ENCODE results near the gene ADAP1. TPM values are rescaled to one million over a fixed set of nuclear protein-coding genes. Genes with fewer than 3 reads are reported as not detected.
"Not testable (repeated sequence)": the region's sequence is repeated elsewhere in the genome, so short reads cannot be mapped to it uniquely, and the experiment has no call there.

The ADAP1 gene
- total RNA-seq, 2 experiments from 2014 or later, result 14.1 to 16.1 TPM

DNA sequence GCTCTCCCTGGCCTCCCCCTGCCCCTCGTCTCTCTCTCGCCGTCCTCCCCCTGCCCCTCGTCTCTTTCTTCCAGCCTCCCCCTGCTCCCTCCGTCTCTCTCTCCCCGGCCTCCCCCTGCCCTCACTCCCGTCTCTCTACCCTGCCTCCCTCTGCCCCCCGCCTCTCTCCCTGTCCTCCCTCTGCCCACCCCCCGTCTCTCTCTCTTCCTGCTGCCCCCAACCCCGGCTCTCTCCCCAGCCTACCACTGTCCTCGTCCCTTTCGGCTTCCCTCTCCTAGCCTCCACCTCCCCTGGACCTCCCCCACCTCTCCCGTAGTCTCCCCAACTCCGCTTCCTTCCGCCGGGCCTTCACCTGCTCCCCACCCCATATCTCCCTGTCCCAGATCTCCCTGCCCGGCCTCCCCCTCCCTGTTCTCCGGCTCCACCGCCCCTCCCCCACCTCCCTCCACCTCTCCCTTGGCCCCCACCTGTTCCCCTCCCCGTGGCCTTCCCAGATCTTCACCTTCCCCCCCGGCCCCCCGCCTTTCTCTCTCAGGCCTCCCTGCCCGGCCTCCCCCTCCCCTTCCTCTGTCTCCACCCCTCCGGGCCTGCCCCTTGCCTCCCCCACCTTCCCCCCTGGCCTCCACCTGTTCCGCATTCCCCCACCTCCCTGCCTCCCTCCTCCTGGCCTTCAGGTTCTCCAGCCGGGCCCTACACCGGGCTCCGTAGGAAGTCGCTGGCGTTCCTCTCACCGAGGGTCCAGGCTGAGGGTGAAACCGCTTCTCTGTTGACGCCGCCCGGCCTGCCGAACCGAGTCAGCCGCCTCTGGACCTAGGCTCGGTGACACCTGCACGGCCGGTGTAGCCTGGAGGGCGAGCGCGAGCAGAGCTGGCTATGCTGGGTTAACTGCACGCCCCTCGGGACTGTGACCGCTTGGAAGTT is 76.9 kb downstream of the ADAP1 start:
- peak overlapping the region; percentile 95 for H3K4me3 Mint-ChIP-seq
- no peaks in the 10 kb centered on the region for H3K9me3 Mint-ChIP-seq
- intact Hi-C loops (cut with micrococcal nuclease), result loop anchor here (2.0 to 10.0 kb wide), 5 partner anchors 53 to 729 kb away; no protein-coding TSS in a partner anchor

GRCh38 chr7:876972-877311 is 77.5 kb downstream of the ADAP1 start:
- H3K9me3 Mint-ChIP-seq, result no peaks in the 10 kb centered on the region
- intact Hi-C loops (cut with micrococcal nuclease), result loop anchor here (1.0 to 10.0 kb wide), 8 partner anchors 45 to 728 kb away; partner anchors contain the start of genes COX19 and SUN1
- peaks cover 18% of the 10 kb centered on the region for H3K36me3 Mint-ChIP-seq
- POLR2A ChIA-PET, result interaction anchor here (1.0 to 2.0 kb wide), 2 partner anchors 46 to 98 kb away, joined by 4 to 6 read pairs; partner anchors contain the start of gene COX19
- H3K4me1 Mint-ChIP-seq (ENCODE audit: low read depth), result peaks cover 33% of the 10 kb centered on the region
- no peak for DNase-seq
- H3K27ac Mint-ChIP-seq, result peak overlapping the region; percentile 84
- no peaks in the 10 kb centered on the region for H3K27me3 Mint-ChIP-seq
- CTCF ChIA-PET, result interaction anchor here (2.7 kb wide), 1 partner anchor 91 kb away, joined by 10 read pairs; no protein-coding TSS in a partner anchor
- peak overlapping the region; percentile 95 for H3K4me3 Mint-ChIP-seq

More for the DNA sequence above, 76.9 kb downstream of the ADAP1 start:
- Mint-ChIP-seq H3K4me1 (ENCODE audit: low read depth) (peaks cover 36% of the 10 kb centered on the region), H3K27me3 (no peaks in the 10 kb centered on the region), H3K36me3 (peaks cover 14% of the 10 kb centered on the region), H3K27ac (peak overlapping the region; percentile 84)
- peak; percentile 38 for DNase-seq
- ChIA-PET POLR2A (interaction anchor here (1.0 to 2.0 kb wide), 2 partner anchors 46 to 97 kb away, joined by 4 to 6 read pairs; partner anchors contain the start of gene COX19), CTCF (interaction anchor here (1.0 to 2.7 kb wide), 2 partner anchors 92 to 299 kb away, joined by 3 to 10 read pairs; no protein-coding TSS in a partner anchor)

DNA sequence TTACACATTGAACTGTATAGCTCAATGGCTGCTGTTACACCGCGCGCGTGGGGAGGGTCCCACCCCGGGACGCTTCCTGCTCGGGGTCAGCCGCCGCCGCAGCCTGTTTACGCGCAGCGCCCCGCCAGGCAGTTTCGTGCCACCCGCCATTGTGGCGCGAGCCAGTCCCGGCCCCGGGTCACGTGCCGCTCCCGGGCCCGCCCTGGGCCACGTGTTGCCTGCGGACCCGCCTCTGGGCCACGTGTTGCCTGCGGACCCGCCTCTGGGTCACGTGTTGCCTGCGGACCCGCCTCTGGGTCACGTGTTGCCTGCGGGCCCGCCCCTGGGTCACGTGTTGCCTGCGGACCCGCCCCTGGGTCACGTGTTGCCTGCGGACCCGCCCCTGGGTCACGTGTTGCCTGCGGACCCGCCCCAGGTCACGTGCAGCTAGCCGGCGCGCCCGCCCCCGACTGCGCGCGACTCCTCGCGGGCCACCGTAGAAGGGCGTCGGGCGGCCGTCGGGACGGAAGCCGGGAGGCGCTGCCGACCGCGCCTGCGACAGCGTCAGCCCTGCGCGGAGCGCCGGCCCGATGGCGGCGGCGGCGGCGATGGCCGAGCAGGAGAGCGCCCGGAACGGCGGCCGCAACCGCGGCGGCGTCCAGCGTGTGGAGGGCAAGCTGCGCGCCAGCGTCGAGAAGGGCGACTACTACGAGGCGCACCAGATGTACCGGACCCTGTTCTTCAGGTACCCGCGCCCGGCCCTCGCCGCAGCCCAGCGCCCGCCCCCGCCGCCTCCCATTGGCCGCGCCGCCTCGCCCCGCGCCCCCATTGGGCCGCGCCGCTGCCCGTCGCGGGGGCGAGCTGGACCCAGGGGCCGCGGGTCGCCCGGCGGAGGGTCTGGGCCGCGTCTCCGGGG is 78.2 kb downstream of the ADAP1 start, which contains the start of gene GET4:
TSS of gene GET4 (plus strand) at position 478 of the 895 bp plus-strand sequence. CDS start at position 570, 92 bp downstream.
- H3K4me1 Mint-ChIP-seq (ENCODE audit: low read depth), result peaks cover 30% of the 10 kb centered on the region
- peak within 1 kb of the TSS; percentile 84 for H3K27ac Mint-ChIP-seq
- ChIA-PET POLR2A (interaction anchor here (0.7 to 2.0 kb wide), 6 partner anchors 44 to 1554 kb away, joined by 3 to 6 read pairs (median 4); partner anchors contain the start of gene COX19), CTCF (interaction anchor here (0.9 to 2.7 kb wide), 6 partner anchors 43 to 555 kb away, joined by 3 to 10 read pairs (median 4); no protein-coding TSS in a partner anchor)
- peaks cover 18% of the 10 kb centered on the region for H3K36me3 Mint-ChIP-seq
- H3K4me3 Mint-ChIP-seq, result peak within 1 kb of the TSS; percentile 95
- DNase-seq, result peak; percentile 96
- no peaks in the 10 kb centered on the region for H3K27me3 Mint-ChIP-seq
- H3K9me3 Mint-ChIP-seq, result no peaks in the 10 kb centered on the region
- intact Hi-C loops (cut with micrococcal nuclease), result loop anchor here (1.0 to 10.0 kb wide), 8 partner anchors 44 to 728 kb away; partner anchors contain the start of genes COX19 and SUN1

DNA sequence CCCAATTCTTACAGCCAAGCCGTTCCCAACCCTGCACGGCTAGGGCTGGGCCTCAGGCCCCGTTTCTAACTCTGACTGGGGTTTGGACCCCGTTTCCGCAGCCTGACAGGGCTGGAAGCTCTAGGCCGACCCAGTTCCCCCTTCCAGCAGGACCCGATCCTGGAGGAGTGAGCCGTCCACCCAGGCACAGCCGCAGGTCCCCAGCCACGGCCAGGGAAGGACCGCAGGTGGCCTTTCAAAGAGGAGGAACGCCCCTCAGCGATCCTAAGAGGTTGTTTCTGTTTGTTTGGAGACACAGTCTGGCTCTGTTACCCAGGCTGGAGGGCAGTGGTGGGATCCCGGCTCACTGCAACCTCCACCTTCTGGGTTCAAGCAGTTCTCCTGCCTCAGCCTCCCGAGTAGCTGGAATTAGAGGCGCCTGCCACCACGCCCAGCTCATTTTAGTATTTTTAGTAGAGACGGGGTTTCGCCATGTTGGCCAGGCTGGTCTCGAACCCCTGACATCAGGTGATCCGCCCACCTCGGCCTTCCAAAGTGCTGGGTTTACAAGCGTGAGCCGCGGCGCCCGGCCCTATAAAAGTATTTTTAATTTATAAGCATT is 78.9 kb downstream of the ADAP1 start:
- ChIA-PET POLR2A (interaction anchor here (0.7 to 2.0 kb wide), 6 partner anchors 44 to 1555 kb away, joined by 3 to 6 read pairs (median 4); no protein-coding TSS in a partner anchor), CTCF (interaction anchor here (0.6 to 2.7 kb wide), 8 partner anchors 42 to 554 kb away, joined by 3 to 10 read pairs (median 4); no protein-coding TSS in a partner anchor)
- H3K27ac Mint-ChIP-seq, result peak overlapping the region; percentile 45
- H3K9me3 Mint-ChIP-seq, result no peaks in the 10 kb centered on the region
- peaks cover 29% of the 10 kb centered on the region for H3K4me1 Mint-ChIP-seq (ENCODE audit: low read depth)
- no peak for DNase-seq
- intact Hi-C loops (cut with micrococcal nuclease), result loop anchor here (1.0 to 10.0 kb wide), 8 partner anchors 43 to 727 kb away; partner anchors contain the start of genes COX19 and SUN1
- no peaks in the 10 kb centered on the region for H3K27me3 Mint-ChIP-seq
- peak overlapping the region; percentile 8 for H3K4me3 Mint-ChIP-seq
- H3K36me3 Mint-ChIP-seq, result peaks cover 20% of the 10 kb centered on the region

DNA sequence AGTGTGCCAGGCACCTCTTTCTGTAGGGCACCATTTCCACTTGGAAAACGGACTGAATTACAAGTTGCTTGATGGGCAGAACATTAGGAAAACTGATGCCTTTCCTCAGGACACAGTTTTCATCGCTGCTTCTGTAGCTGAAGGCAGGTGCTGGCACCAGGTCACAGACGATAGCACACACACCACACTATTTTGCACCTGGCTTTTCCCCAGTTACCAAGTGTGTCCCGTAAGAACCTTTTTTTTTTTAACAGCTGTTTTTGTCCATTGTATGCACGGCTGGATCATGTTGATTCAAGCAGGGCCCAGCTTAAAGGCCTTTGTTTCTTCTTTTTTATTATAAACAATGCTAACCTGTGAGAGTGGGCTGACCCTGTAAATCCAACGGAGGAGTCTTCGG is 79.4 kb downstream of the ADAP1 start:
- no peak overlapping the region for H3K4me3 Mint-ChIP-seq
- no peaks in the 10 kb centered on the region for H3K9me3 Mint-ChIP-seq
- POLR2A ChIA-PET, result interaction anchor here (1.0 to 2.0 kb wide), 5 partner anchors 43 to 272 kb away, joined by 3 to 6 read pairs (median 3); no protein-coding TSS in a partner anchor
- H3K36me3 Mint-ChIP-seq, result peaks cover 22% of the 10 kb centered on the region
- peaks cover 25% of the 10 kb centered on the region for H3K4me1 Mint-ChIP-seq (ENCODE audit: low read depth)
- CTCF ChIA-PET, result interaction anchor here (0.6 to 2.7 kb wide), 8 partner anchors 42 to 553 kb away, joined by 3 to 10 read pairs (median 4); no protein-coding TSS in a partner anchor
- intact Hi-C loops (cut with micrococcal nuclease), result loop anchor here (5.0 to 10.0 kb wide), 2 partner anchors 273 to 550 kb away; no protein-coding TSS in a partner anchor
- H3K27me3 Mint-ChIP-seq, result no peaks in the 10 kb centered on the region
- peak overlapping the region; percentile 45 for H3K27ac Mint-ChIP-seq
- DNase-seq, result no peak

GRCh38 chr7:874031-874749 is 80.3 kb downstream of the ADAP1 start:
- no peak for DNase-seq
- peak overlapping the region; percentile 70 for H3K27ac Mint-ChIP-seq
- CTCF ChIA-PET, result interaction anchor here (0.6 to 4.3 kb wide), 27 partner anchors 8 to 556 kb away, joined by 3 to 100 read pairs (median 5); partner anchors contain the start of genes PRKAR1B and SUN1
- peaks cover 23% of the 10 kb centered on the region for H3K4me1 Mint-ChIP-seq (ENCODE audit: low read depth)
- POLR2A ChIA-PET, result interaction anchor here (1.4 to 1.6 kb wide), 3 partner anchors 42 to 90 kb away, joined by 3 to 9 read pairs (median 5); partner anchors contain the start of gene SUN1
- no peak overlapping the region for H3K4me3 Mint-ChIP-seq
- peaks cover 26% of the 10 kb centered on the region for H3K36me3 Mint-ChIP-seq
- intact Hi-C loops (cut with micrococcal nuclease), result loop anchor here (10.0 kb wide), 1 partner anchor 549 kb away; no protein-coding TSS in a partner anchor
- H3K27me3 Mint-ChIP-seq, result no peaks in the 10 kb centered on the region
- no peaks in the 10 kb centered on the region for H3K9me3 Mint-ChIP-seq

- peaks cover 21% of the 10 kb centered on the region for H3K4me1 Mint-ChIP-seq (ENCODE audit: low read depth)
- intact Hi-C loops (cut with micrococcal nuclease), result loop anchor here (1.0 to 10.0 kb wide), 3 partner anchors 42 to 549 kb away; no protein-coding TSS in a partner anchor
- CTCF ChIA-PET, result interaction anchor here (0.6 to 4.3 kb wide), 29 partner anchors 9 to 555 kb away, joined by 3 to 100 read pairs (median 4); partner anchors contain the start of genes ADAP1, COX19, PRKAR1B and SUN1
- peak overlapping the region; percentile 70 for H3K27ac Mint-ChIP-seq
- H3K9me3 Mint-ChIP-seq, result no peaks in the 10 kb centered on the region
- no peak overlapping the region for H3K4me3 Mint-ChIP-seq
- POLR2A ChIA-PET, result interaction anchor here (1.1 to 1.6 kb wide), 3 partner anchors 41 to 102 kb away, joined by 3 to 9 read pairs (median 5); partner anchors contain the start of genes COX19 and SUN1
- H3K27me3 Mint-ChIP-seq, result no peaks in the 10 kb centered on the region
- peak; percentile 83 for DNase-seq
- H3K36me3 Mint-ChIP-seq, result peaks cover 26% of the 10 kb centered on the region
These were observed 81.0 kb downstream of the ADAP1 start for GRCh38 chr7:873367-874002.

DNA sequence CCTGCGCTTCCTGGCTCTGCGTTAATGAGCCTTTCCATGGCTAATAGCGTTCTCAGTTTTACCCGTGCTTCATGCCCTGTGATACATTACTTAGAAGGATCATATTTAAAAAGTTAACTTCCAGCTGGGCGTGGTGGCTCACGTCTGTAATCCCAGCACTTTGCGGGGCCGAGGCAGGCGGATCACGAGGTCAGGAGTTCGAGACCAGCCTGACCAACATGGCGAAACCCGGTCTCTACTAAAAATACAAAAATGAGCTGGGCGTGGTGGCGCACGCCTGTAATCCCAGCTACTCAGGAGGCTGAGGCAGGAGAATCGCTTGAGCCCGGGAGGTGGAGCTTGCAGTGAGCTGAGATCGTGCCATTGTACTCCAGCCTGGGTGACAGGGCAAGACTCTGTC is 81.8 kb downstream of the ADAP1 start:
- DNase-seq, H3K27ac Mint-ChIP-seq, H3K4me3 Mint-ChIP-seq, H3K9me3 Mint-ChIP-seq, H3K27me3 Mint-ChIP-seq: not testable (repeated sequence)
- H3K36me3 Mint-ChIP-seq, result peaks cover 26% of the 10 kb centered on the region
- CTCF ChIA-PET, result interaction anchor here (0.7 to 4.3 kb wide), 24 partner anchors 10 to 551 kb away, joined by 3 to 100 read pairs (median 5); partner anchors contain the start of genes ADAP1, COX19, PRKAR1B and SUN1
- intact Hi-C loops (cut with micrococcal nuclease), result loop anchor here (1.0 to 10.0 kb wide), 3 partner anchors 41 to 548 kb away; no protein-coding TSS in a partner anchor
- H3K4me1 Mint-ChIP-seq (ENCODE audit: low read depth), result peaks cover 17% of the 10 kb centered on the region
- POLR2A ChIA-PET, result interaction anchor here (1.1 to 1.6 kb wide), 3 partner anchors 40 to 103 kb away, joined by 3 to 9 read pairs (median 5); partner anchors contain the start of genes COX19 and SUN1

DNA sequence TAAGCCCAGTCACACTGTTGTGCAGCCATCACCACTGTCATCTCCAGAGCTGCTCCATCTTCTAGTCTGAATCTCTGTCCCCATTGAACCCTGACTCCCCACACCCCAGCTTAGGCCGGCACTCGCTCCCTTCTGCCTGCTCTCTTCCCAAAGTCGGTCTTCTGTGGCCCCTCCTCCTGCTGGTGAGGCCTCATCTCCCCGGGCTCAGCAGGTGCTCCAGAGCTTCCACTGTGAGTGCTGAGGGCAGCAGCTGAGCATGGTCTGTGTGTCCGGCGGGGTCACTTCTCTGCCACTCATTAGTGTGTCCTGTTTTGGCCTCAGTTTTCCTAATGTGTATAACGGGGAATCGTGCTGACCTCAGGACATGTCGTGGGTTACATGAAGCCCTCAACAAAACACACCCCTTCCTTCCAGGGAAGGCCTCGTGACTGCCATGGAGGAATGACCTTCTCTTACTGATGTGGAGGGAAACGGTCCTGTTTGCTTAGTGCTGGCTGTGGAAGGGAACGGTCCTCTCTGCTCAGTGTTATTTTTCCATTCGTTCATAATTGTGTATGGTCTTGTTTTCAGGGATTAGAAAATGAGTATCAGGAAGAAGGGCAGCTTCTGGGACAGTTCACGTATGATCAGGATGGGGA is 82.5 kb downstream of the ADAP1 start:
- Mint-ChIP-seq H3K27ac (no peak overlapping the region), H3K9me3 (no peaks in the 10 kb centered on the region), H3K4me1 (ENCODE audit: low read depth) (peaks cover 17% of the 10 kb centered on the region), H3K36me3 (peaks cover 29% of the 10 kb centered on the region), H3K27me3 (no peaks in the 10 kb centered on the region), H3K4me3 (no peak overlapping the region)
- DNase-seq, result no peak
- intact Hi-C loops (cut with micrococcal nuclease), result loop anchor here (10.0 kb wide), 1 partner anchor 547 kb away; no protein-coding TSS in a partner anchor
- POLR2A ChIA-PET, result interaction anchor here (1.6 kb wide), 1 partner anchor 55 kb away, joined by 5 read pairs; no protein-coding TSS in a partner anchor
- CTCF ChIA-PET, result interaction anchor here (0.8 to 4.3 kb wide), 8 partner anchors 15 to 550 kb away, joined by 3 to 100 read pairs (median 6); partner anchors contain the start of genes COX19 and PRKAR1B

All from activated CD4-positive, alpha-beta memory T cell treated with anti-CD3 and anti-CD28 coated beads for 36 hours (primary cell).